Stimulated activated CD4-positive, alpha-beta T cell treated with anti-CD3 and anti-CD28 coated beads, TNF-alpha, amount 100 ng/mL, for 48 hours (primary cell): ENCODE measurements around the gene PCDHA4.
"Not testable (repeated sequence)": the region's sequence is repeated elsewhere in the genome, so short reads cannot be mapped to it uniquely, and the experiment has no call there.

Source experiments
- DNase-seq, 3 donors: peaks; one replicate each; pipeline ENCODE4 v3.0.0-alpha.2; 2020; ENCODE audit warnings: low read depth in 3 of 3

Gene PCDHA4

DNA sequence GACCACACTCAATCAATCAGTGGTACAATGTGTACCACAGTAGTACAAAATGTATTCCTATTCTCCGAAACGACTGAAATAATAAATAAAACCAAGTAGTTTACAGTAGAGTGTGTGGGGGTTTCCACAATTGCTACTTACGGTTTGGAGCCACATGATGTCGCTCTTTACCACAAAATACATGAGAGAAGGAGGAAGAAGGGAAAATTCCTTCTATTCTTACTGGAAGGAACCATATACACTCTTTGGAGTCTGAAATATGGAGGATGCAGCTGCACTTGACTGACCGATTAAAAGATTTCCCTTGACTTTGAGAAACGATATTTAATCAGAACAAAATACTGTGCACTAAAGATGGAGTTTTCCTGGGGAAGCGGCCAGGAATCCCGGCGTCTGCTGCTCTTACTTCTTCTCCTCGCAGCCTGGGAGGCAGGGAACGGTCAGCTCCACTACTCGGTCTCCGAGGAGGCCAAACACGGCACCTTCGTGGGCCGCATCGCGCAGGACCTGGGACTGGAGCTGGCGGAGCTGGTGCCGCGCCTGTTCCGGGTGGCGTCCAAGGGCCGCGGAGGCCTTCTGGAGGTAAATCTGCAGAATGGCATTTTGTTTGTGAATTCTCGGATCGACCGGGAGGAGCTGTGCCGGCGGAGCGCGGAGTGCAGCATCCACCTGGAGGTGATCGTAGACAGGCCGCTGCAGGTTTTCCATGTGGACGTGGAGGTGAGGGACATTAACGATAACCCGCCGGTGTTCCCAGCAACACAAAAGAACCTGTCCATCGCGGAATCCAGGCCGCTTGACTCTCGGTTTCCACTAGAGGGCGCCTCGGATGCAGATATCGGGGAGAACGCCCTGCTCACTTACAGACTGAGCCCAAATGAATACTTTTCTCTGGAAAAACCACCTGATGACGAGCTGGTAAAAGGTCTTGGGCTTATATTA, at the start of gene PCDHA4:
Gene PCDHA4 (plus strand): TSS at position 235 of the 942 bp plus-strand sequence.
- peak in 2 of 3 donors; percentile 11 to 16 for DNase-seq

DNA sequence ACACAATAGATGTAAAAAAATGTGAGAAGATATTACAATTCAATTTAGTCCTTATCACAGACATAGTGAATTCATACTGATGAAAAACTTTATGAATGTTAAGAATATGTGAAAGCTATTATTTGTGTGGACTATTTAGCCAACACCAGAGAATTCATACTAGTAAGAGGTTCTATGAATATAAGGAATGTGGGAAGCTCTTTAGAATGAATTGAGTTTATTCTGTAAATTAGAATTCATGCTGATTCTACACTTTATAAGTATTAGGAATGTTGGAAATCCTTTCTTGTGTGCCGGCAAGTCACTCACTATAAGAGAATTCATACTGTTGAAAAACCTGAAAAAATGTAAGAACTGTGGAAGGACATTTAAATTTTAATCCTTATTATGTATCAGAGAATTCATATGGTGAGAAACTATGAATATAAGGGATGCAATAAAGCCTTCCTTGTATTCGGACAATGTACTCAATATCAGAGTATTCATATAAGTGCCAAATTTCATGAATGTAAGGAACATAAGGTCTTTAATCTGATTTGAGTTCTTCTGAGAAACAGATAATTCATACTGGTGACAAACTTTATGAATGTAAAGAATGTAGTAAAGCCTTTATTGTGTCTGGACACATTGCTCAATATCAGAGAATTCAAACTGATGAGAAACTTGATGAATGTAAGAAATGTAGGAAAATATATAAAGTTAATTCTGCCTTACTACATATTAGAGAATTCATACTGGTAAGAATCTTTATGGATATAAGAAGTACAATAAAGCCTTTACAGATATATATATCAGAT, 42.5 kb upstream of the PCDHA4 start:
- no peak for DNase-seq

DNA sequence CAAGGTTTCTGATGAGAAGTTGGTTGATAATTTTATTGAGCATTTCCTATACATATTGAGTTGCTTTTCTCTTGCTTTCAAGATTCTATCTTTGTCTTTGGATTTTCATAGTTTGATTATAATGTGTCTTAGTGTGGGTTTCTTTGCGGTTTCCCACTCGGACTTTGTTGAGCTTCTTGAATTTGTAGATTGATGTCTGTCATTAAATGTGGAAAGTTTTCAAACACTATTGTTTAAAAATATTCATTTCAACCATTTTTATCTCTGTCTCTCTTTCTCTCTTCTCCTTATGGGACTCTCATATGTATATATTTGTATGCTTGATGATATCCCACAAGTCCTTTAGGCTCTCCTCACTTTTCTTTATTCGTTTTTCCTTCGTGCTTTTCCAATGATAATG, 39.4 kb upstream of the PCDHA4 start:
- DNase-seq = no peak

DNA sequence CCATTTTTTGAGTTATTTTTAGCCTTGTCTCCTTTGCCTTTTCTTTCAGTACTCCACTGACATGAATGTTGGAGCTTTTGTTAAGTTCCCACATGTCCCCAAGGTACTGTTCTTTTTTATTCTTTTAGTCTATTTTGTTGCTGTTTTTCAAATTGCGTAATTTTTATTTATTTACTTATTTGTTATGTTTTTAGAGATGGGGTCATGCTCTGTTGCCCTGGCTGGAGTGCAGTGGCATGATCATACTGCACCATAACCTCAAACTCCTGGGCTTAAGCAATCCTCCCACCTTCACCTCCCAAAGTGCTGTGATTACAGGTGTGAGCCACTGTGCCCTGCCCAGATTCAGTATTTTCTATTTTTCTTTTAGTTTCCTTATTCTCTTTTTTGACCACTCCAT, 26.4 kb upstream of the PCDHA4 start:
- DNase-seq = no peak

DNA sequence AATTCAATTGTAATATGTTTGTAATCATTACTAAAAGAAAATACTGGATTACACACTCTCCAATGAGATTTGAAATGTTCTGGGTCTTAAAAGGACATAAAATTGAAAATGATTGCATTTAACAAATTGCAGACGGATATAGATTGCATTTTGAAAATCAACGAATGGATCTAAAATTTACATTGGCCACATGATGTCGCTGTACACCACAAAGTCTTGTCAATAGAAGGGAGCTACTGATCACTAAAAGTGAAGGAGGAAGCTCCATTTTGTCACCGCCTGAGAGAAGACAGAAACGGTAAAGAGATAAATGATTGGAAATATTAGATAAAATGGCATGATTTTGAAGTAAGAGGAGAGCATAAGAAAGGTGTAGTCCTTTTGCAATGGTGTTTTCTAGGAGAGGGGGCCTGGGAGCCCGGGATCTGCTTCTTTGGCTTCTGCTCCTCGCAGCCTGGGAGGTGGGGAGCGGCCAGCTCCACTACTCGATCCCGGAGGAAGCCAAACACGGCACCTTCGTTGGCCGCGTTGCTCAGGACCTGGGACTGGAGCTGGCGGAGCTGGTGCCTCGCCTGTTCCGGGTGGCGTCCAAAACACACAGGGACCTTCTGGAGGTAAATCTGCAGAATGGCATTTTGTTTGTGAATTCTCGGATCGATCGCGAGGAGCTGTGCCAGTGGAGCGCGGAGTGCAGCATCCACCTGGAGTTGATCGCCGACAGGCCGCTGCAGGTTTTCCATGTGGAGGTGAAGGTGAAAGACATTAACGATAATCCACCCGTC, 20.8 kb upstream of the PCDHA4 start, which contains the start of gene PCDHA1:
Gene PCDHA1 (plus strand): TSS at position 236 of the 782 bp plus-strand sequence.
- no peak for DNase-seq

DNA sequence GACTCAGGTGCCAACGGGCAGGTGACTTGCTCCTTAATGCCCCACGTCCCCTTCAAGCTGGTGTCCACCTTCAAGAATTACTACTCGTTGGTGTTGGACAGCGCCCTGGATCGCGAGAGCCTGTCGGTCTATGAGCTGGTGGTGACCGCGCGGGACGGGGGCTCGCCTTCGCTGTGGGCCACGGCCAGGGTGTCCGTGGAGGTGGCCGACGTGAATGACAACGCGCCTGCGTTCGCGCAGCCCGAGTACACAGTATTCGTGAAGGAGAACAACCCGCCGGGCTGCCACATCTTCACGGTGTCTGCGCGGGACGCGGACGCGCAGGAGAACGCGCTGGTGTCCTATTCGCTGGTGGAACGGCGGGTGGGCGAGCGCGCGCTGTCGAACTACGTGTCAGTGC, 19.4 kb upstream of the PCDHA4 start:
- not testable (repeated sequence) for DNase-seq

DNA sequence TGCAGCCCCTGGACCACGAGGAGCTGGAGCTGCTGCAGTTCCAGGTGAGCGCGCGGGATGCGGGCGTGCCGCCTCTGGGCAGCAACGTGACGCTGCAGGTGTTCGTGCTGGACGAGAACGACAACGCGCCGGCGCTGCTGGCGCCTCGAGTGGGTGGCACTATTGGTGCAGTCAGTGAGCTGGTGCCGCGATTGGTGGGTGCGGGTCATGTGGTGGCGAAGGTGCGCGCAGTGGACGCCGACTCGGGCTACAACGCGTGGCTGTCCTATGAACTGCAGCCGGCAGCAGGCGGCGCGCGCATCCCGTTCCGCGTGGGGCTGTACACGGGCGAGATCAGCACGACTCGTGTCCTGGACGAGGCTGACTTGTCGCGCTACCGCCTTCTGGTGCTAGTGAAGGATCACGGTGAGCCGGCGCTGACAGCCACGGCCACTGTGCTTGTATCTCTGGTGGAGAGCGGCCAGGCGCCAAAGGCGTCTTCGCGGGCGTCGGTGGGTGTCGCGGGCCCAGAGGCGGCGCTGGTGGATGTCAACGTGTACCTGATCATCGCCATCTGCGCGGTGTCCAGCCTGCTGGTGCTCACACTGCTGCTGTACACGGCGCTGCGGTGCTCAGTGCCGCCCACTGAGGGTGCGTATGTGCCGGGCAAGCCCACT, 18.9 kb upstream of the PCDHA4 start:
- not testable (repeated sequence) for DNase-seq

DNA sequence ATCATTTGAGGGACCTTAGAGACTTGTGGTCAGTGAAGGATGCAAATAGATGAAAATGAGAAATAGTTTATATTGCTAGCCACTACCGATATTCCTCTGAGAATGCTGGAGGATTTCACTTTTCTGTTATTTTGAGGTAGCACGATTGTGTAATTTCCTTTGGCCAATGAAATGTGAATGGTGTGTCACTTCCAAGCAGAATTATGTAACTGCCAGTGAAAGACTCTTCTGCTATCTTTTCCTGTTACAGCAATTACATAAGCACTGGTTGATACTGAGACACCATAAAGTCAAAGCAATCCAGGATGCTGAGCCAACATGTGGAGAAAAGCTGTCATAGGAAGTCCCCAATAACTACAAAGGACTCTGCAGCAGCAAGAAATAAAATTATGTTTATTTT, 15.8 kb upstream of the PCDHA4 start:
- DNase-seq = no peak

DNA sequence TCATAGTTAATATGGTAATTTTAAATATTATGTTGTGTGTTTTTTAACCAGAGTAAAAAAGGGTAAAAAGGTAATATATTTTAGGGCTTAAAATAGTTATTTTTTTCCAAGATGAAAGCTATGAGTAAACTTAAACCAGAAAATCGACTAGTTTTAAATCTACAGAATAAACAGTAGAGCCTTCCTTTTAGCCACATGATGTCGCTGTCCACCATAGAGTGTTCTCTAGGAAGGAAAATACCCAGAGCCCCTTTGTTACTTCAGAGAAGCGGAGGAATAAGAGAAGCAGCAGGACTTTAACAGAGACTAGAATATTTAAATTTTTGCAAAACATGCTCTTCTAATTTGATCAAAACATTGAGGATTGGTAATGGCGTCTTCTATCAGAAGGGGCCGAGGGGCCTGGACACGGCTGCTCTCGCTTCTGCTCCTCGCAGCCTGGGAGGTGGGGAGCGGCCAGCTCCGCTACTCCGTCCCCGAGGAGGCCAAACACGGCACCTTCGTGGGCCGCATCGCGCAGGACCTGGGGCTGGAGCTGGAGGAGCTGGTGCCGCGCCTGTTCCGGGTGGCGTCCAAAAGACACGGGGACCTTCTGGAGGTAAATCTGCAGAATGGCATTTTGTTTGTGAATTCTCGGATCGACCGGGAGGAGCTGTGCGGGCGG, 12.1 kb upstream of the PCDHA4 start, which contains the start of gene PCDHA2:
Gene PCDHA2 (plus strand): TSS at position 258 of the 664 bp plus-strand sequence.
- DNase-seq = no peak

DNA sequence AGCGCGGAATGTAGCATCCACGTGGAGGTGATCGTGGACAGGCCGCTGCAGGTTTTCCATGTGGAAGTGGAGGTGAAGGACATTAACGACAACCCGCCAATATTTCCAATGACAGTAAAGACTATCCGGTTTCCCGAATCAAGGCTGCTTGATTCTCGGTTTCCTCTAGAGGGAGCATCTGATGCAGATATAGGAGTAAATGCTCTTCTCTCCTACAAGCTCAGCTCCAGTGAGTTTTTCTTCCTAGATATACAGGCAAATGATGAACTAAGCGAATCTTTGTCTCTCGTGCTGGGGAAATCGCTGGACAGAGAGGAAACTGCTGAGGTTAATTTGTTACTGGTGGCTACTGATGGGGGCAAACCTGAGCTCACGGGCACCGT, 11.6 kb upstream of the PCDHA4 start:
- no peak for DNase-seq

DNA sequence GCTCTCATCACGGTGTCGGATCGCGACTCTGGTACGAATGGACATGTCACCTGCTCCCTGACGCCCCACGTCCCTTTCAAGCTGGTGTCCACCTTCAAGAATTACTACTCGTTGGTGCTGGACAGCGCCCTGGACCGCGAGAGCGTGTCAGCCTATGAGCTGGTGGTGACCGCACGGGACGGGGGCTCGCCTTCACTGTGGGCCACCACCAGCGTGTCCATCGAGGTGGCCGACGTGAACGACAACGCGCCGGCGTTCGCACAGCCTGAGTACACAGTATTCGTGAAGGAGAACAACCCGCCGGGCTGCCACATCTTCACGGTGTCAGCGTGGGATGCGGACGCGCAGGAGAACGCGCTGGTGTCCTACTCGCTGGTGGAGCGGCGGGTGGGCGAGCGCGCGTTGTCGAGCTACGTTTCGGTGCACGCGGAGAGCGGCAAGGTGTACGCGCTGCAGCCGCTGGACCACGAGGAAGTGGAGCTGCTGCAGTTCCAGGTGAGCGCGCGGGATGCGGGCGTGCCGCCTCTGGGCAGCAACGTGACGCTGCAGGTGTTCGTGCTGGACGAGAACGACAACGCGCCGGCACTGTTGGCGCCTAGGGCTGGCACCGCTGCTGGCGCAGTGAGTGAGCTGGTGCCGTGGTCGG, 10.7 kb upstream of the PCDHA4 start:
- DNase-seq = not testable (repeated sequence)

DNA sequence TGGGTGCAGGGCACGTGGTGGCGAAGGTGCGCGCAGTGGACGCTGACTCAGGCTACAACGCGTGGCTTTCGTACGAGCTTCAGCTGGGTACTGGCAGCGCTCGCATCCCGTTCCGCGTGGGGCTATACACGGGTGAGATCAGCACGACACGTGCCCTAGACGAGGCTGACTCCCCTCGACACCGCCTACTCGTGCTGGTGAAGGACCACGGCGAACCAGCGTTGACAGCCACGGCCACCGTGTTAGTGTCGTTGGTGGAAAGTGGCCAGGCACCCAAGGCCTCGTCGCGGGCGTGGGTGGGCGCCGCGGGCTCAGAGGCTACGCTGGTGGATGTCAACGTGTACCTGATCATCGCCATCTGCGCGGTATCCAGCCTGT, 10.2 kb upstream of the PCDHA4 start:
- no peak for DNase-seq

DNA sequence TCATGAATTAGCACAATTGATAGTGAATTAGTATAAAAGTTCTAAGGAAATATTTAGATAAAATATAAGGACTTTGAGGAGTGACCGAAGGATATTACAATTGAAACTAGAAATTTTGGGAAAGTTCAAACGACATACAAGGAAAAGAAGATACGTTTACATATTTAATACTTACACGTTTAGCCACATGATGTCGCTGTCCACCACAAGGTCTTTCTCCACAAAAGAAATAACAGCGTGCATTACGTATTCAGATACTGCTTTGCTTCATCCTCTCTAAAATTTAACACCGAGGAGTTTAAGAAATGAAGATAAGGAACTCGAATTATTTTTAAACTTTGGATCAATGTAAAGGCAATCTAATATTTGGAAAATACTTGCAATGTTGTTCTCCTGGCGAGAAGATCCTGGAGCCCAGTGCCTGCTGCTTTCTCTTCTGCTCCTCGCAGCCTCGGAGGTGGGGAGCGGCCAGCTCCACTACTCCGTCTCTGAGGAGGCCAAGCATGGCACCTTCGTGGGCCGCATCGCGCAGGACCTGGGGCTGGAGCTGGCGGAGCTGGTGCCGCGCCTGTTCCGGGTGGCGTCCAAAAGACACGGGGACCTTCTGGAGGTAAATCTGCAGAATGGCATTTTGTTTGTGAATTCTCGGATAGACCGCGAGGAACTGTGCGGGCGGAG, 5.9 kb upstream of the PCDHA4 start, which contains the start of gene PCDHA3:
Gene PCDHA3 (plus strand): TSS at position 242 of the 678 bp plus-strand sequence.
- no peak for DNase-seq

DNA sequence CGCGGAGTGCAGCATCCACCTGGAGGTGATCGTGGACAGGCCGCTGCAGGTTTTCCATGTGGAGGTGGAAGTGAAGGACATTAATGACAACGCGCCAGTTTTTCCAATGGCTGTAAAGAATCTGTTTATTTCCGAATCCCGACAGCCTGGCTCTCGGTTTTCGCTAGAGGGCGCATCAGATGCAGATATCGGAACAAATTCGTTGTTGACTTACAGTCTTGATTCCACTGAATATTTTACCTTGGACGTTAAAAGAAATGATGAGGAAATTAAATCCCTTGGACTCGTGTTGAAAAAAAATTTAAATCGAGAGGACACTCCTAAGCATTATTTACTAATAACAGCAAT, 5.4 kb upstream of the PCDHA4 start:
- no peak for DNase-seq

DNA sequence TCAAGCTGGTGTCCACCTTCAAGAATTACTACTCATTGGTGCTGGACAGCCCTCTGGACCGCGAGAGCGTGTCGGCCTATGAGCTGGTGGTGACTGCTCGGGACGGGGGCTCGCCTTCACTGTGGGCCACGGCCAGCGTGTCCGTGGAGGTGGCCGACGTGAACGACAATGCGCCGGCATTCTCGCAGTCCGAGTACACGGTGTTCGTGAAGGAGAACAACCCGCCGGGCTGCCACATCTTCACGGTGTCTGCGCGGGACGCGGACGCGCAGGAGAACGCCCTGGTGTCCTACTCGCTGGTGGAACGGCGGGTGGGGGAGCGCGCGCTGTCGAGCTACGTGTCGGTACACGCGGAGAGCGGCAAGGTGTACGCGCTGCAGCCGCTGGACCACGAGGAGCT, 4.5 kb upstream of the PCDHA4 start:
- DNase-seq = not testable (repeated sequence)

DNA sequence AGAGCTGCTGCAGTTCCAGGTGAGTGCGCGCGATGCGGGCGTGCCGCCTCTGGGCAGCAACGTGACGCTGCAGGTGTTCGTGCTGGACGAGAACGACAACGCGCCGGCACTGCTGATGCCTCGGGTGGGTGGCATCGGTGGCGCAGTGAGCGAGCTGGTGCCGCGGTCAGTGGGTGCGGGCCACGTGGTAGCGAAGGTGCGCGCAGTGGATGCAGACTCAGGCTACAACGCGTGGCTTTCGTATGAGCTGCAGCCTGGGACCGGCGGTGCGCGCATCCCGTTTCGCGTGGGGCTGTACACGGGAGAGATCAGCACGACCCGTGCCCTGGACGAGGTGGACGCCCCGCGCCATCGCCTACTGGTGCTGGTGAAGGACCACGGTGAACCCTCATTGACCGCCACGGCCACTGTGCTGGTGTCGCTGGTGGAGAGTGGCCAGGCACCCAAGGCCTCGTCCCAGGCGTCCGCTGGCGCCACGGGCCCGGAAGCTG, 4.0 kb upstream of the PCDHA4 start:
- DNase-seq = no peak

DNA sequence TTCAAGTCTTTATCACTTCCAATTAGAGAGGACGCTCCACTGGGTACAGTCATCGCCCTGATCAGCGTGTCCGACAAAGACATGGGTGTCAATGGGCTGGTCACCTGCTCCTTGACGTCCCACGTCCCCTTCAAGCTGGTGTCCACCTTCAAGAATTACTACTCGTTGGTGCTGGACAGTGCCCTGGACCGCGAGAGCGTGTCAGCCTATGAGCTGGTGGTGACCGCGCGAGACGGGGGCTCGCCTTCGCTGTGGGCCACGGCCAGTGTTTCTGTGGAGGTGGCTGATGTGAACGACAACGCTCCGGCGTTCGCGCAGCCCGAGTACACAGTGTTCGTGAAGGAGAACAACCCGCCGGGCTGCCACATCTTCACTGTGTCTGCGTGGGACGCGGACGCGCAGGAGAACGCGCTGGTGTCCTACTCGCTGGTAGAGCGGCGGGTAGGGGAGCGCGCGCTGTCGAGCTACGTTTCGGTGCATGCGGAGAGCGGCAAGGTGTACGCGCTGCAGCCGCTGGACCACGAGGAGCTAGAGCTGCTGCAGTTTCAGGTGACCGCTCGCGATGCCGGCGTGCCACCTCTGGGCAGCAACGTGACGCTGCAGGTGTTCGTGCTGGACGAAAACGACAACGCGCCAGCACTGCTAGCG, 1.5 kb downstream of the PCDHA4 start:
- not testable (repeated sequence) for DNase-seq

DNA sequence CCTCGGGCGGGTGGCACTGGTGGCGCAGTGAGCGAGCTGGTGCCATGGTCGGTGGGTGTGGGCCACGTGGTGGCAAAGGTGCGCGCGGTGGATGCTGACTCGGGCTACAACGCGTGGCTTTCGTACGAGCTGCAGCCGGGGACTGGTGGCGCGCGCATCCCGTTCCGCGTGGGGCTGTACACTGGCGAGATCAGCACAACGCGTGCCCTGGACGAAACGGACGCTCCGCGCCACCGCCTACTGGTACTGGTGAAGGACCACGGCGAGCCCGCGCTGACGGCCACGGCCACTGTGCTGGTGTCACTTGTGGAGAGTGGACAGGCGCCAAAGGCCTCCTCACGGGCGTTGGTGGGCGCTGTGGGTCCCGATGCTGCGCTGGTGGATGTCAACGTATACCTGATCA, 2.0 kb downstream of the PCDHA4 start:
- DNase-seq = no peak
